Body of pancreas (tissue), 4 donors: ENCODE measurements around the gene LARP1B. TPM values are rescaled to one million over a fixed set of nuclear protein-coding genes. Genes with fewer than 3 reads are reported as not detected.

ENCODE experiments used
- ATAC-seq: fragments of 150-250 bp; one replicate; pipeline ENCODE4 v1.9.1; 2016
- DNase-seq, 4 donors: peaks; one replicate each; pipeline ENCODE4 v3.0.0-alpha.2; 2019
- H3K27ac ChIP-seq, 4 donors: fragments of 200-600 bp; sonication (generic); 1 replicate in 3 of 4; 2 replicates in 1 of 4; pipeline versions ENCODE4 v1.5.1 to v1.6.1; 2016 to 2019; ENCODE audit warnings: mild to moderate bottlenecking in 1 of 4, mixed read lengths in 1 of 4, moderate library complexity in 1 of 4
- H3K27me3 ChIP-seq, 2 donors: fragments of 200-600 bp; sonication (generic); one replicate each; pipeline ENCODE4 v1.6.0; 2016; ENCODE audit warnings: mild to moderate bottlenecking in 1 of 2
- H3K36me3 ChIP-seq, 2 donors: fragments of 200-600 bp; sonication (generic); replicated peaks in 1 of 2; 2 replicates each; pipeline ENCODE4 v1.5.1; 2016; ENCODE audit warnings: low read depth in 2 of 2; ENCODE audit not compliant: insufficient read depth in 1 of 2
- H3K4me1 ChIP-seq: fragments of 200-600 bp; sonication (generic); one replicate; pipeline ENCODE4 v1.6.0; 2016
- H3K4me3 ChIP-seq, 2 donors: fragments of 200-600 bp; sonication (generic); 1 replicate in 1 of 2; 2 replicates in 1 of 2; pipeline ENCODE4 v1.5.1; 2016 to 2019
- H3K9me3 ChIP-seq, 3 donors: fragments of 200-600 bp; sonication (generic); 1 replicate in 2 of 3; 2 replicates in 1 of 3; pipeline ENCODE4 v1.5.1; 2016
- POLR2A ChIP-seq, 3 donors: fragments of 450-650 bp; IDR thresholded peaks; one replicate each; pipeline ENCODE4 v1.6.1; 2016; ENCODE audit warnings: antibody characterized with exemption in 3 of 3, mild to moderate bottlenecking in 2 of 3
- WGBS, 2 donors: methylation state at CpG; one replicate each; pipeline ENCODE4 v1.1.5; 2017; 5-methylcytosine and 5-hydroxymethylcytosine counted together
- intact Hi-C: fragments of 100-400 bp; cut with DNase I; formaldehyde crosslinking; loops from one replicate; pipeline ENCODE4 v1.15.1; 2023
- total RNA-seq, 2 donors: library from RNA; depleted of rRNA; stranded (reverse); fragments of >200 nt; gene quantifications; one replicate each; pipeline ENCODE4 v1.1.0, GENCODE V29; 2016
- TF ChIP-seq, protein P1 (sequence below), 7 experiments: fragments of 450-650 bp in 4 of 7; fragments of 200-600 bp in 3 of 7; sonication (generic) in 3 of 7; IDR thresholded peaks; one replicate each; pipeline ENCODE4 v1.5.1; 2016 to 2019; ENCODE audit warnings: antibody characterized with exemption in 7 of 7

LARP1B gene
- total RNA-seq, 2 donors from 2014 or later, result 49.8 to 79.8 TPM

DNA sequence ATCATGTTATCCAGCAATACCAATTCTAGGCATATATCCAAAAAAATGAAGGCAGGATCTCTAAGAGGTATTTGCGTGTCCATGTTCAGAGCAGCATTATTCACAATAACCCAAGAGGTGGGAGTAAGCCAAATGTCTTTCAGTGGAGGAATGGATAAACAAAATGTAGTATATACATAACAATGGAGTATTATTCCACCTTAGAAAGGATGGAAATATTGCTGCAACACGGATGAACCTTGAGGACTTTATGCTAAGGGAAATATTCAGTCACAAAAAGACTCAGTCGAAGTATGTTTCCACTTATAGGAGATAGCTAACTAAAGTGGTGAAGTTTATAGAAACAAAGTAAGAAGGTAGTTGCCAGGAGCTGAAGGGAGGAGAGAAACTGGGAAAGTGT is 74.3 kb downstream of the LARP1B start:
- WGBS, 2 donors, result 90% methylated on average over 3 of the region's 3 CpGs
- TF ChIP-seq POLR2A (IDR thresholded peaks at IDR 0.05), result no peak
- TF ChIP-seq, protein P1, sequence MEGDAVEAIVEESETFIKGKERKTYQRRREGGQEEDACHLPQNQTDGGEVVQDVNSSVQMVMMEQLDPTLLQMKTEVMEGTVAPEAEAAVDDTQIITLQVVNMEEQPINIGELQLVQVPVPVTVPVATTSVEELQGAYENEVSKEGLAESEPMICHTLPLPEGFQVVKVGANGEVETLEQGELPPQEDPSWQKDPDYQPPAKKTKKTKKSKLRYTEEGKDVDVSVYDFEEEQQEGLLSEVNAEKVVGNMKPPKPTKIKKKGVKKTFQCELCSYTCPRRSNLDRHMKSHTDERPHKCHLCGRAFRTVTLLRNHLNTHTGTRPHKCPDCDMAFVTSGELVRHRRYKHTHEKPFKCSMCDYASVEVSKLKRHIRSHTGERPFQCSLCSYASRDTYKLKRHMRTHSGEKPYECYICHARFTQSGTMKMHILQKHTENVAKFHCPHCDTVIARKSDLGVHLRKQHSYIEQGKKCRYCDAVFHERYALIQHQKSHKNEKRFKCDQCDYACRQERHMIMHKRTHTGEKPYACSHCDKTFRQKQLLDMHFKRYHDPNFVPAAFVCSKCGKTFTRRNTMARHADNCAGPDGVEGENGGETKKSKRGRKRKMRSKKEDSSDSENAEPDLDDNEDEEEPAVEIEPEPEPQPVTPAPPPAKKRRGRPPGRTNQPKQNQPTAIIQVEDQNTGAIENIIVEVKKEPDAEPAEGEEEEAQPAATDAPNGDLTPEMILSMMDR (IDR thresholded peaks at IDR 0.05), result no peak
- DNase-seq (no peak), ATAC-seq (no peak)
- Histone ChIP-seq H3K9me3 (no peaks in the 10 kb centered on the region), H3K27ac (no peak overlapping the region), H3K4me3 (no peak overlapping the region), H3K27me3 (no peaks in the 10 kb centered on the region), H3K4me1 (no peaks in the 10 kb centered on the region), H3K36me3 (no peaks in the 10 kb centered on the region)
- intact Hi-C loops, result no loop called here

DNA sequence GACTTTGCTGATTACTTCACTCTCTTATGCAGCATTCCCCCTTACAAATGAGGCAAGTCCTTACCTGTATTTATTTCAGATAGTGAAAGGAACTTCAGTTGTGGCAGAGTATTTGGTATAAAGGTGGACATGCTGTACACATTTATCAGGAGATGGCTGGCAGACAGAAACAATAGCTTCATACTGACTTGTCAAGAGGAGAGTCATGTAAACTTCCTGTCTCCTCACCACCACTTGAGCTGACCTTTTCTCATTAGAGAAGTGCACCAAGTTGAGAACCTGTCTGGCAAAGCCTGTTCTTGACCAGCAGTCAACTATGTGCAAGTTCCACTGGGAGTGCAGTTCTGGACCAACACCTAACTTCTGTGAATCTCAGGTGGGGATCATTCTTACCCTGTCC is 80.8 kb downstream of the LARP1B start:
- Histone ChIP-seq H3K36me3 (peaks cover 0 to 2% of the 10 kb centered on the region in 2 donors), H3K4me1 (no peaks in the 10 kb centered on the region), H3K27ac (no peak overlapping the region), H3K9me3 (no peaks in the 10 kb centered on the region), H3K27me3 (no peaks in the 10 kb centered on the region), H3K4me3 (no peak overlapping the region)
- intact Hi-C loops, result no loop called here
- DNase-seq (no peak), ATAC-seq (no peak)
- TF ChIP-seq POLR2A (IDR thresholded peaks at IDR 0.05), result no peak
- TF ChIP-seq, protein P1 (IDR thresholded peaks at IDR 0.05), result no peak

DNA sequence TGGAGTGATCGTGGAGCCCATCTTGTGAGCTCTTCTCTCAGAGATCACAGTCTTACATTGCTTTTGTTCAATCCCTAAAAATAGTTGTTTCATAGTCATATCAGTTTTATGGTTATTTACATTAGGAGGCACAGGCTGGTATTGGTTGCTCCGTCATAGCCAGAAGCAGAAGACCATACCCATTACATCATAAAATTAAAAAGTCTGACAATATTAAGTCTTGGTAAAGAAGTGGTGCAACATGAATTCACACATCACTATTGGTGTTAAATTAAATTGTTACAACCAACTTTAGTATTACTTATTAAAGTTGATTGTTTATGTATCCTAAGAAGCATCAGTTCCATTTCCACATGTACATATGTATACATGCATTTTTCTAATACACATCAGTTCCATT is 84.6 kb downstream of the LARP1B start:
- H3K27ac ChIP-seq, result no peak overlapping the region
- 93 to 96% methylated on average over 2 of the region's 2 CpGs for WGBS, 2 donors
- H3K27me3 ChIP-seq, result no peaks in the 10 kb centered on the region
- intact Hi-C loops, result no loop called here
- H3K4me3 ChIP-seq, result no peak overlapping the region
- DNase-seq, result no peak
- no peak for ATAC-seq
- H3K4me1 ChIP-seq, result no peaks in the 10 kb centered on the region
- no peak for TF ChIP-seq POLR2A (IDR thresholded peaks at IDR 0.05)
- TF ChIP-seq, protein P1 (IDR thresholded peaks at IDR 0.05), result no peak
- H3K9me3 ChIP-seq, result no peaks in the 10 kb centered on the region
- H3K36me3 ChIP-seq, result peaks cover 0 to 2% of the 10 kb centered on the region in 2 donors

DNA sequence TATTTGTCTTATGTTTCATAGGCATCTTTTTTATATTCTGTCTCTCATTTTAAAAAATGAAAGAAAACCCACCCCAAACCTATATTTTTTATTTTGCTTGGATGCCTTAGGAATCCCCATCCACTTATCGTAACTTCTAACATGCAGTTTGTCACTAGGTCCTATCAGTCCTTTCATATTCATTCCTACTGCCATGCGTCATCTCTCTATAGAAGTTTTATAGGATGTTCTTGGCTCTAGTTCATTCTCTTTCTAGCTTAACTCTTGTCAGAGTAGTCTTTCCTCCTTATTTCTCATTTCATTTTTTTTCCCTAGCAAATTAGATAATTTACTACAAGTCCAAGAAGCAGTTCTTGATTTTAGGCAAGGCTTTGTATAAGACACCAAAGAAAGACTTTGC is 92.7 kb downstream of the LARP1B start:
- H3K9me3 ChIP-seq, result no peaks in the 10 kb centered on the region
- peaks cover 0 to 5% of the 10 kb centered on the region in 2 donors for H3K36me3 ChIP-seq
- TF ChIP-seq, protein P1 (IDR thresholded peaks at IDR 0.05), result no peak
- no peak for TF ChIP-seq POLR2A (IDR thresholded peaks at IDR 0.05)
- H3K4me3 ChIP-seq, result no peak overlapping the region
- H3K27ac ChIP-seq, result no peak overlapping the region
- no peak for DNase-seq
- H3K27me3 ChIP-seq, result no peaks in the 10 kb centered on the region
- H3K4me1 ChIP-seq, result peaks cover 13% of the 10 kb centered on the region
- intact Hi-C loops, result no loop called here
- no peak for ATAC-seq
- WGBS, 2 donors, result 91 to 92% methylated on average over 2 of the region's 2 CpGs

DNA sequence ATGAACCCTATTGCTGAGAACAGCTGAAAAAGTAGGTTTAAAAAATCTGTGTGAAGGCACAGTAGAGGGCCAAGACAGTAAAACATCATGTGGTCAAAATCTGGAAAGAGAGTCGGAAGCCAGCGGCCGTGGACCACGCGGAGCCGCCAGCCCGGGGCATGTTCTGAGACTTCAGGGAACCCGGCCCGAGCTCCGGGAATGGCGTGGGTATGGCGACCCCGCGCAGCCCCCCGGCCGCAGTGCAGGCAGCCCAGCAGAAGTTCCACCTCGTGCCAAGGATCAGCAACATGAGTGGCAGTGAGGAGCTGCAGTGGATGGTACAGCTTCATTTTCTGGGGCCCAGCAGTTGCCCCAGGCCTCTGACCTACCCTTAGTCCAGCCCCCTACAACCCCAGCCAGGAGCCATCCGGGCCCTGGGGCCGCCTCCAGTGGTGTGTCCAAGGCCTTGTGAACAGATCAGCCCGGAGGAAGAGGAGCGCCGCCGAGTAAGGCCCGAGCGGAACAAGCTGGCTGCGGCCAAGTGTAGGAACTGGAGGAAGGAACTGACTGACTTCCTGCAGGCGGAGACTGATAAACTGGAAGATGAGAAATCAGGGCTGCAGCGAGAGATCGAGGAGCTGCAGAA is 94.2 kb downstream of the LARP1B start:
- no peaks in the 10 kb centered on the region for H3K9me3 ChIP-seq
- intact Hi-C loops, result no loop called here
- TF ChIP-seq, protein P1 (IDR thresholded peaks at IDR 0.05), result no peak
- no peak for TF ChIP-seq POLR2A (IDR thresholded peaks at IDR 0.05)
- peaks cover 13% of the 10 kb centered on the region for H3K4me1 ChIP-seq
- peaks cover 0 to 5% of the 10 kb centered on the region in 2 donors for H3K36me3 ChIP-seq
- H3K27ac ChIP-seq, result no peak overlapping the region
- no peaks in the 10 kb centered on the region for H3K27me3 ChIP-seq
- H3K4me3 ChIP-seq, result no peak overlapping the region
- 96 to 99% methylated on average over 29 of the region's 29 CpGs for WGBS, 2 donors
- no peak for ATAC-seq
- DNase-seq, result no peak
